MM.1S (cell line): Measurements from ENCODE around the gene RTN4.

Experiments used
- CTCF ChIP-seq: fragments of 300-600 bp; sonication (generic); IDR thresholded peaks from 2 replicates; pipeline ENCODE4 v1.5.1; 2016; ENCODE audit warnings: antibody characterized with exemption, low read length, mixed read lengths
- EZH2 ChIP-seq: fragments of 300-600 bp; sonication (generic); optimal IDR thresholded peaks from 2 replicates; pipeline ENCODE3; 2017; ENCODE audit warnings: low read depth, mild to moderate bottlenecking, antibody characterized with exemption, low read length, mixed read lengths
- EZH2phosphoT487 ChIP-seq: fragments of 300-600 bp; sonication (generic); IDR thresholded peaks from 2 replicates; pipeline ENCODE4 v1.6.1; 2018; ENCODE audit warnings: antibody characterized with exemption, low read length

DNA sequence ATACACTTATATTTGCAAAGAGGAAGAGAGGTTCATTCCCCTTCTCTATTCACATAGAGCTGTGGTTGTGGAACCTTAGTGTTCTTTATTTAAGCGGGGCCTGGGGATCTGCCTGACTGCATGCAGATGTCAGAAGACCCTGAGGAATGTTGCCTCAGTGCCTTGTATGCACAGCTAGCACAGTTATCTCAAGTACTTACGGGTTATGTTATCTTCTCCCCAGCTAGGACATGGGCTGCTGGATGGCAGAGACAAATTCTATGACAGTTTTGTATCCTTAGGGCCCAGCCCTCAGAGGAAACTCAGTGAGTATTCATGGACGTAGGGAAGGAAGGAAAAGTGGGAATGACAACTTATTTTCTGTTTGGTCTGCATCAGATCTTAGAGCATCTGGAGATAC lies 37.7 kb upstream of the RTN4 start:
- TF ChIP-seq CTCF (no peak), EZH2 (no peak), EZH2phosphoT487 (no peak)
